ENCODE results near the gene MYH7.

Gene MYH7

GRCh38 chr14:23373041-23373440, 62.4 kb downstream of the MYH7 start:
- no peak for DNase-seq (ENCODE audit: low read depth in 2 of 2)

DNA sequence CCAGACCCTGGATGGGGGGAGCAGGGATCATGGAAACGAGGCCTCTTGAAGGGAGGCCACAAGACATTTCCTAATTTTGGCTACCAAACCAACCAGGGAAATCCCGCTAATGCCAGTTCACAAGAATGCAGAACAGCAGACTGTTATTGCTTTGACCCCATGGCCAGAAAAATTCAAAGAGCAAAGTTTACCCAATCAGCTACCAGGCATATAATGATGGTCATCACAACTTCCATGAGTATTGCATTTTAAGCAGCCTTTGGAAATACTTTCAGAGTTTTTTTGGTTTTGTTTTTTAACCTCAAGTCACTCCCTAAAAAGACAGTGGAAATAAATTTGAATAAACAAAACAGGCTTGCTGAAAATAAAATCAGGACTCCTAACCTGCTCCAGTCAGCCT, 63.0 kb downstream of the MYH7 start, which contains the start of gene IL25:
Gene IL25 (plus strand): TSS at position 301 of the 400 bp plus-strand sequence.
- no peak for DNase-seq (ENCODE audit: low read depth in 2 of 2)

DNA sequence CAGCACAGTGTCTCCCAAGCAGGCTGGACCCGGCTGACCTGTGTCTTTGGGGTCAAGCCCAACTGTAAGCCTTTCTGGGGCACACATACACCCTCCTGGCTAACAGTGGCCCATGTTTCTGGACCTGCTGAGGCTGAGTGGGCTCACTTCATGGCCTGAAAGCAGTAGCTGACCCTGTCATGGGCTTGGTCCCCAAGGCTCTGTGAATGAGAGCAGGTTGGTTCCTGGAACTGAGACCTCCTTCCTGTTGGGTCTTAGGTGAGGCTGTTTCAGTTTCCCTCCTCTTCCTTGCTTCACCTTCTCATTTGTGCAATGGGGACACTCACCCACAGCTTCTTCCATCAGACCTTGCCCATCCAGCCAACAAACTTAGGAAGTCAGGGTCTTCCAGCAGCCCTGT, 63.6 kb downstream of the MYH7 start:
- DNase-seq (ENCODE audit: low read depth in 2 of 2): no peak

DNA sequence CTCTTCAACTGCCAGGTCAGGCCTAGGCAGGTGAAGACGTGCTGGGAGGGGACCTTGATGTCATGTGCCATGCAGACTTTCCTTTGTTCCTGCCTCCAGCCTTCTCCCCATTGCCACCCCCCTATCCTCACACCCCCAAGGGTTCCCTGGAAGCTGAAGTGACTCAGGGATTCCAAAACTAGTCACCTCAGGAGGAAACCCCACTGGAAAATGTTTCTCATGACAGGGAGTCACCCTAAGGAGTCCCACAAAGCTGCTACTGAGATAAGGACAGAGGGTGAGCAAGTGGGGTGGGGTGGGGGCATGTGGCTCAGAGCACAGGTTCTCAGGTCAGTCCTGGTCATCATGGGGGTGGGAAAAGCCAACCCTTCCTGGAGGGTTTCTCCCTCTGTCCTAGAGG, 65.2 kb downstream of the MYH7 start:
- DNase-seq (ENCODE audit: low read depth in 2 of 2): no peak

- peak in 1 of 2 experiments; percentile 46 for DNase-seq (ENCODE audit: low read depth in 2 of 2)
Measured at GRCh38 chr14:23366426-23366921, 69.0 kb downstream of the MYH7 start.

- DNase-seq (ENCODE audit: low read depth in 2 of 2): peak; percentile 54 to 58
Measured at GRCh38 chr14:23365732-23366425, 69.6 kb downstream of the MYH7 start.

DNA sequence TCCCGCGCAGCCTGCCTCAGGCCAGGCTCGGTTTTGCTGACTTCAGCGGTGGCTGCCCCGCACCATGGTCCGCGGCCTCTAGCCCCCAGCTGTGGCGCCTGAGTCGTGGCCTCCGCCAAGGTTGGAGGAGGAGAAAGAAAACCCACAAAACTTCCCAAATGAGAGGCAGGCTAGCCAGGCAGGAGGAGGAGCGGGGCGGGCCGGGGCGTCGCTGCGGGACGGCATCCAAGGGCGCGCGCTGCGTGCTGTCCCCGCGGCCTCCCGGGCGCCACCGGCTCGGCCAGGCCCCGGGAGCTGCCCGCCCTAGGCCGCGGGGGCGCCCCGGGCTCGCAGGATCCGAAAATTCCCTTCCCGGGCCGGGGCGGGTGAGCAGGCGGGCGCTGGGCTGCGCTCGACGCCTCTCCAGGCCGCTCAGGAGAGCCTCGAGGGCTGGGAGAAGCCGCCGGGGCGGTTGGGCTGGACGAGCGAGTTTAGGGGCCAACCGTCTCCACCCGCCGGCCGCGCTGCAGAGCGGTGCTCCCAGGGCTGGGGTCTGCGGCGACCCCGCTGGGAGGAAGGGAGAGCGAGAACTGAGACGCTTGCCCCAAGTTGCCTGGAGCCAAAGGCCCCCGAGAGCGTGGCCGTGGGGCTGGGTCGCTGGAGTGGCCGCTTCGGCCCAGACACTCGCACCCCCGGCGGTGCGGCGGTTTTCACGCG, 70.3 kb downstream of the MYH7 start, which contains the start of gene EFS:
Gene EFS (minus strand): TSS at position 137 of the 696 bp plus-strand sequence. CDS start 147 bp downstream, outside the sequence.
- no peak for DNase-seq (ENCODE audit: low read depth in 2 of 2)

DNA sequence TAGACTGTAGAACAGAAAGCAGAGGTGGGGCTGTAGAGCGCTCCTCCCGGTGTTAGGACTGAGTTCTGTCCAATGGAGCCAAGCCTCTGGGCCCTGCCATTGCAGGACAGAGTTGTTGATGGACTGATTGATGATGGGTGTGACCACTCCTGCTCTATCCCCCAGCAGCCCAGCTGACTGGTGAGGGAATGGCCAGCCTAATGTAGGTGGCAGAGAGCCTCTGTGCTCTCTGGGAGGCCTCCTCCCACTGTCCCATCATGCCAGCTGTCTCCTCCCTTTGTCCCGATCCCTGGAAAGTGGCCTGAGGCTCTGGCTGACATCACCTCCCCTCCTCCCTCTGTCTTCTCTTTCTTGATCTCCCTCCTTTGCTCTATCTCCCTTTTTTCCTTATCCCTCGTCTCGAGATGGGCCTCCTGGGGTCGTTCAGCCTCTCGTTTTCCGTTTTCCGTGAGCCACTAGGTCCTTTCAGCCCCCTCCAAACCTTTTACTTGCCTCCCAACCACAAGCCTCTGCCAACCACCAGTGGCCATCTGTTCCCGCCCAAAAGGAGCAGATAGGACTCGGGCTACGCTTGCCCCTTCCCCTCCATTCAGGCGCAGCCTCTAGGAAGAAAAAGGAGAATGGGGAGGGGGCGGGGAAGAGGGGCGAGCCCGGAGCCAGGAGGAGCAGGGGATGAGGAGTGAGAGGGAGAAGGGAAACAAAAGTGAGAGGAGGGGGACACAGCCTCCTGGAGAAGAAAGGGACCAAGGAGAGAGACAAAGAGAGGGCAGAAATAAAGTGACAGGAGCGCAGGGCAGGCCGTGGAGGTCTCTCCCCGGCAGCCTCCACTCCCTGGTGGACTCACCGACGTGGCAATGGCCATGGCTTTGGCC, 71.1 kb downstream of the MYH7 start:
- no peak for DNase-seq (ENCODE audit: low read depth in 2 of 2)
